NCI-H510A treated with DMSO at 0.1 percent for 48 hours (cell line): ENCODE results near the gene PRR33.
A peak's percentile ranks its signal among the peaks of the same experiment; 100 is the strongest.
"Not testable (repeated sequence)": the region's sequence is repeated elsewhere in the genome, so short reads cannot be mapped to it uniquely, and the experiment has no call there.

Experiments
- DNase-seq: peaks from one replicate; lab custom pipeline; 2025; lab: John Stamatoyannopoulos, UW

PRR33 gene

DNA sequence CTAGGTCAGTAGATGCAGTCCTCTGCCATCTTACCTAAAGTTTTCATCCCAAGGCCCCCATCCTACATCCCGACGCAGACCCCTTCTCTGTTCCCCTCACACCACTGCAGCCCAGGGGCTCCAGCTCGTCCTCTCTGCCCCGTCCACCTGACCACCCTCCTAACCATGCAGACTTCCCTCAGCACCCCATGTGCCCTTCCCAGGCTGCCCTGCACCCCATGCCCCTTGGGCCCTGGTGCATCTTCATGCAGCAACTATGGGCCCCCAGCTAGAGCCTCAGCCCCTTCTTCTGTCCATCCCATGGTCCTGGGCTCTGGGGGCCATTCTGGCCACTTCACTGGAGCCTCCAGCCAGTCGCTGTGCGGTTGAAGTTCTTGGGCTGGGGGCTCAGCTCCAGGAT lies 2.9 kb downstream of the PRR33 start:
- no peak for DNase-seq

DNA sequence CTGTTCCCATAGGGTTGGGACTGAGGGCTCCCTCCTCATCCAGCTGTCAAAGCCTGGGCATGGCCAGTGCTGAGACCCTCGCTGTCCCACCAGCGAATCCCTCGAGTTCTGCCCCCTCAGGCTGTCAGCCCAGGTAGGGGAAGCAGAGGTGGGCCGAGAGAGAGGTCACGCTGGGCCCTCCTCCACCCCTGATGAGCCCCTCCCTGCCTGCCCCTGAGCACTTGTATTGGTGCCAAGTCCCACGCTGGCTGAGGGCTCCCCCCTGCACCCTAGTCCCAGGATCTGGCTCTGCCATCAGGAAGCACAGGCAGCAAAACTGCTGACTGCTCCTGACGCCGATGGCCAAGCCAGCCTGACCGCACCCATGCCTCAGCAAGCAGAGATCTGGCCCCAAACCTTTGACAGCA lies 3.3 kb downstream of the PRR33 start:
- no peak for DNase-seq

DNA sequence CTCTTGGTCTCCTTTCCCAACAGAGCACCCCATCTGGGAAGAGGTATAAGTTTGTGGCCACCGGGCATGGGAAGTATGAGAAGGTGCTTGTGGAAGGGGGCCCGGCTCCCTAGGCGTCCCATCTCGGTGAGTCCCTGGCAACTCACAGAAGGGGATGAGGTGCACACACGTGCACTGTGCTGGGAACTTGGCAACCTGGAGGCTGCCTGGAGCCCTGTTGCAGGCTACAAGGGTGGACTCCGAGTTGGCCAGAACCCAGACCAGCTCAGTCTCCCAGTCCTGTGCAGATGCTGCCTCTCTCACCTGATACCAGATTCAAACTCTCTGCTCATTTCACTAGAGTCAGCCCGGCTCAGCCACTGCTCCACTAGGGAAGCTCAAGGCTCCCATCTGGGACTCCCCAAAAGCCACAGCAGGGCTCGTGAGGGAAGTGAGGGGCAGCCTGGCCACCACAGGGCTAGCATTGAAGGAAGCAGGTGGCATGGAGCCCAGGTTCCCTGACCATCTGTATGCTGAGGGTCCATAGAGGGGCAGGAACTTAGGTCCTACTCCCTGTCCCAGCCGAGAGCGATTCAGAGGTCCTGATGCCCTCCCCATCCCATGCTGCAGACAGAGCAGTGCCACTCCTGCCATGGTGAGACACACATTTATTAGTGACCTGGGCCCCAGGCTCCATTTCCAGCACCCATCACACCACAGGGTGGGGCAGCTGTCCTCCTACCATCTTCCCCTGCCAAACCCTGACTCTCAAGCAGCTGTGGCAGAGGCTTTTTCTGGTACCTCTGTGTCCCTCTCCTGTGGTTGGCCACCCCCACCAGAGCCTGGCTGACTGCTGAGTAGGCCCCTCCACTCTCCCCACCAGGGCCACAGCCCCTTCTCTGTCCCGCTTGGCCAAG lies 4.0 kb downstream of the PRR33 start:
- DNase-seq, result no peak

DNA sequence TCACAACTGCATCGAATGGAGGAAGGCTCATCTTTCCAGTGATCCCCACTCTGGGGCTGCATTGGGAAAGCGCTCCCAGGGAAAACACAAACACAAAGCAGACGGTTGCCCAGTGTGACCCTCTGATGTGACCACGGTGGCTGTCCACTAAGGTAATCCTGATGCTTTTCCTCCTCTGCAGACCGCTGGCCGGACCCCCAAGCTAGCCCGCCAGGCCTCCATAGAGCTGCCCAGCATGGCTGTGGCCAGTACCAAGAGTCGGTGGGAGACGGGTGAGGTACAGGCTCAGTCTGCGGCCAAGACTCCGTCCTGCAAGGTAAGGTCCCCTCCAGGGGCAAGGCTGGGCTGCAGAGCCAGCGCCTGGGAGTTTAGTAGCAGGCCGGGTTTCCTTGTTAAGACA lies 5.1 kb downstream of the PRR33 start:
- DNase-seq, result not testable (repeated sequence)

DNA sequence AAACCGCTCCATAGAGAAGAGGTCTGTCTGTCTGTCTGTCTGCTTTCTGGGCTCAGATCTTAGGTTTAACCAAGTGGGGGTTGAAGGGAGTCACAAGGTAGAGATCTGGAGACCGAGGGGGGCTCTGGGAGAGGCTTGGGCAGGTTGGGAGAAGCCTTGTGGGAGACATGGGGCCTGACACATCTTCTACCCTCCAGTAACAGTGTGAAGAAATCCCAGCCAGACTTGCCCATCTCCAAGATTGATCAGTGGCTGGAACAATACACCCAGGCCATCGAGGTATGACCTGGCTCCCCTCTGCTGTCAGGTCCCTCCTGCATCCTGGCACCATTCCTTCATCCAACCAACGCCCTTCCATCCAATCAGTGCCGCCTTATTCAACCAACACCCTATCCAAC lies 7.4 kb downstream of the PRR33 start:
- DNase-seq, result no peak

DNA sequence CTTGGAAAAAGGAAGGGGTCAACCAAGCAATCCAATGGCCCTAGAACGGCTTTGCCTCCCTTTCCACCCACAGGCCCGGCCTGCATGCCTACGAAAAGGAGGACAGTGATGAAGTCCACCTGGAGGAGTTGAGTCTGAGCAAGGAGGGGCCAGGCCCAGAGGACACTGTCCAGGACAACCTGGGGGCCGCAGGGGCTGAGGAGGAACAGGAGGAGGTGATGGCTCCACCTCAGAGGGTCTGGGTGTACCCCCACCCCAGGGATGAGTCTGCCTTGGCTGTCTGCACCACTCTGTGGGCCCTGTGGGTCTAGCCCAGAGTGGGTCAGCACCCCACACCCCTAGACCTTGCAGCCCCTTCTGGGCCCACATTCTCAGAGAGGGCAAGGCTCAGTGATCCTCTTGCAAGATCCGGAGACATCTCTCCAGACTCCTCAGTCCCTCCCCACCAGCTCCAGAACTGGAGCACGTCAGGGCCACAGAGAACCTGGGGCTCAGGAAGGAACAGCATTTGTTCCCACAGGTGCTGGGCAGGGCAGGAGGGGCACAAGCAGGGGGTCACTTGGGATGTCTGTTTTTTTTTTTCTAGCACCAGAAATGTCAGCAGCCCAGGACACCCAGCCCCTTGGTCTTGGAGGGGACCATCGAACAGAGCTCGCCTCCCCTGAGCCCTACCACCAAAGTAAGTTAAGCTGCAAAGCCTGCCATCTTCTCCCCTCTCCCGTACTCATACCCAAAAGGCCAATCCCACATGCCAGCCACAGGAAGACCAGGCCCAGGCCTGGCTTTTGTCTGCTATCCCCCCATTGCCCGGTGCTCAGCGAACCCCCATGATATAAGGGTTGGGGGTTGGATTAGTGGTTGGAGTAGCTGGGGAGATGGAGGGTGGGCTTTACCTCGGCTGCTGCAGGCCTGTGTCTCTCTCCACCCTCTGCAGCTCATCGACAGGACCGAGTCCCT lies 8.1 kb downstream of the PRR33 start:
- DNase-seq, result no peak

DNA sequence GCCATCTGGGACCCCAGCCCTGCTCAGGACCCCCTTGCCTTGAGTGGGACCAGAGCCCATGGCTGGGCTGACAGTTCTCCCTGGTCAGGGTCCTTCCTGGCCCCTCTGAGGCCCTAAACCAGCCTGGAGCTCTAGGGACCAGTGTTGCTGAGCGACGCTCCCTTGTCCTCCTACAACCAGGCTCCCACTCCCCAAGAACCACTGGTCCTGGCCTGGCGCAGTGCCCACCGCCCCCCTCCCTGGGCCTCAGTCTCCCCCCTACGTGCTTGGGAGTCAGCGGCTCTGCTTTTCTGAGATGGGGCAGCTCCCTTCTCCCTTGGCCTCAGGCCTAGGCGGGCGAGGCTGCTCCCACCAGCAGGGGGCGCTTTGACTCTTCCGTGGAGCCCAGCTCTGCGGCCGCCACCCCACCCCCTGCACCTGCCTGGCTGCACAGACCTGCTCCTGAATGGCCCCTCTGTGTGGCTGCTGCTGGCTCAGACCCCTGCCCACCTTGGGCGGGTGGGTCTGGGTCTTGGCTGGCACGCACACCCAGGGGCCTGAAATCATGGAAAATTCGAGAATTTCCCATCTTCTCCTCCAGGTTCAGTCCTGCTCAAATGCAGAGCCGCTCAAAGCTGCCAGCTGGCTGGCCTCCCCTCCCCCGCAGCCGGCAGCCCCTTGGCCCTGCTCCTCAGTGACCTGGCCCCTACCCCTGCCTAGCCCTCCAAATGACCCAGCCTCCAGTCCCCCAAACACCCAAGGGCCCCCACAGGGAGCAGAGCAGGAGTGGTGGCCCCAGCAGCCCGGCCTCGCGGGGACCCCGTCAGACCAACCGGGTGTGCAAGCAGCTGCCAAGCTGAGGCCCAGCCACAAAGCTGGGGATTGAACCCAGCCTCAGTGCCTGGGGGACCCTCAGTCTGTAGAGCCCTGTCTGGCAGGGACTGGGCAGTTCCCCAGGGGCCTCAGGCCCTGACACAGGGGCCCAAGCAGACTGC lies 9.1 kb downstream of the PRR33 start:
- peak; percentile 23 for DNase-seq

DNA sequence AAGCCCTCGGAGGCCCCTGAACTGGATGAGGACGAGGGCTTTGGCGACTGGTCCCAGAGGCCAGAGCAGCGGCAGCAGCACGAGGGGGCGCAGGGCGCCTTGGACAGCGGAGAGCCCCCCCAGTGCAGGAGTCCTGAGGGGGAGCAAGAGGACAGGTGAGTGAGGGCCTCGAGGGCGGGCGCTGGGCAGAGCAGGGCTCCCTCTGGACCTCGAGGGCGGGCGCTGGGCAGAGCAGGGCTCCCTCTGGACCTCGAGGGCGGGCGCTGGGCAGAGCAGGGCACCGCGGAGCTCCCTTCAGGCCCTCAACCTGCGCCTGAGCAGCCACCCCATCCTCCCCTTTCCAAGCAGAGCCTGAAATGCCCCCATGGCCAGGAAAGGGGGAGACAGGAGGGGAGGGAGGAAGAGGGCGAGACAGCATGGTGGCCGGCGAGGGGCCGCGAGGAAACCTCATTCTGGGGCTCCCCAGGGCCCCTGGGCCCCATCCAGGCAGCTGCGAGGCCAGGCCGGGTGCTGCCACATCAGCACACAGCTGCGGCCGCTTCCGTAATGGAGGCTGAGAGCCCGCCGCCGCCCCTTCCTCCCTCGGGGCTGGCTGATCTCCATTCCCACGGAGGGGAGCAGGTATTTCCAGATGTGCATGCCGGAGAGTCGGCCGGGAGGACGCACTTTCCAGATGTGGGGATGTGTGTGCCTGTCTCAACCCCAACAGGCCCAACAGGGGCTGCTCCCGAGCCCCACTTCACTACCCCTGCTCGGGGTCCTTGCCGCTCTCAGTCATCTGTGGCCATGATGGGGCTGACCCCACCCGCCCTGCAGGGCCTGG lies 10.0 kb downstream of the PRR33 start:
- no peak for DNase-seq

DNA sequence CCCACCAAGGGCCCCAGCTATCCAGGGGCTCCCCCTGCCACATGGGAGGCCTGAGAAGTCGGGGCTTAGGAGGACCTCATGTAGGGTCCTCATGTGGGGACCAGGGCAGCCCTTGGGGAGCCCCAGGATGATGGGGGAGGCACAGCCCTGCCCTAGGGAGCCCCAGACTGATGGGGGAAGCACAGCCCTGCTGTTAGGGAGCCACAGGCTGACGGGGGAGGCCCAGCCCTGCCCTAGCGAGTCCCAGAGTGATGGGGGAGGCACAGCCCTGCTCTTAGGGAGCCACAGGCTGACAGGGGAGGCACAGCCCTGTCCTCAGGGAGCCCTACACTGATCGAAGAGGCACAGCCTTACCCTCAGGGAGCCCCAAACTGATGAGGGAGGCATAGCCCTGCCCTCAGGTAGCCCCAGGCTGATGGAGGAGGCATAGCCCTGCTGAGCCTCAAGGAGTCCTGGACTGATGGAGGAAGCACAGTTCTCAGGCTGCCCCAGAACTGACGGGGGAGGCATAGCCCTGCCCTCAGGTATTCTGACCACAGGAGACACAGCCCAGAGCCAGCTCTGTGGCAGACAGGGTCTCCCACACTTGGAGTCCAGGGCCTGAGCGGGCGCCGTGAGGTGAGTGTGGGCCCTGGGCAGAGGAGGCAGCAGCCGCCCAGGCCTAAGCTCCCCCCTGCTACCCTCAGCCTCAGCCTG lies 10.8 kb downstream of the PRR33 start:
- DNase-seq, result no peak

DNA sequence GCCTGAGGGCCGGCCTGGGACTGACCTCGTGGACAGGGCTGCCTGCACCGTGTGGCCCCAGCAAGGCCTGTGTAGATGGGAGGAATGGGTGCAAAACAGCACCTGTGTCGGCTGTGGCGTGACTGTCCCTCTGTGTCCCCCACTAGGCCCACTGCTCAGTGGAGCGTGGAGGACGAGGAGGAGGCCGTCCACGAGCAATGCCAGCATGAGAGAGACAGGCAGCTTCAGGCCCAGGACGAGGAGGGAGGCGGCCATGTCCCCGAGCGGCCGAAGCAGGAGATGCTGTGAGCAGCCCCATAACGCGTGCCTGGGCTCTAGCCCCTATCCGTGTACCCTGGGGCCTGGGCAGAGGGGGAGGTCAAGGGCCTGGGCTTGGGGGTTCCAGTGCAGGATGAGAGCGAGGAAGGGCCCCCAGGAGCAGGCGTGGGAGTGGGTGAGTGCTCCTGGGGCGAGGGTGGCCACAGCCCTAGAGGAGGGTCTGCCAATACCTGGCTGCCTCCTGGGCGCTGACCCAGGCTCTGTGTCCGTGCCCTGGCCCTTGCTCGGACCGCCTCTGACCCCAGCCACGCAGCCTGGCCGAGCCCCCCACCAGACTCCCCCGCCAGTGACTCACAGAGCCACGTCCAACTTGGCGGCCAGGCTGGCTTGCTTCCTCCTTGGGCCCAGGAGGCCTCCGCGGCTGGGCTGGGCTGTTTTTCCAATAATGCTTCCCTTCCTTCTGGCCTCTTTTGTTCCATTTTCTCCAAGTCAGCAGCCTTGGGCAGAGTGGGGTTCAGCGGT lies 11.6 kb downstream of the PRR33 start:
- DNase-seq, result no peak

DNA sequence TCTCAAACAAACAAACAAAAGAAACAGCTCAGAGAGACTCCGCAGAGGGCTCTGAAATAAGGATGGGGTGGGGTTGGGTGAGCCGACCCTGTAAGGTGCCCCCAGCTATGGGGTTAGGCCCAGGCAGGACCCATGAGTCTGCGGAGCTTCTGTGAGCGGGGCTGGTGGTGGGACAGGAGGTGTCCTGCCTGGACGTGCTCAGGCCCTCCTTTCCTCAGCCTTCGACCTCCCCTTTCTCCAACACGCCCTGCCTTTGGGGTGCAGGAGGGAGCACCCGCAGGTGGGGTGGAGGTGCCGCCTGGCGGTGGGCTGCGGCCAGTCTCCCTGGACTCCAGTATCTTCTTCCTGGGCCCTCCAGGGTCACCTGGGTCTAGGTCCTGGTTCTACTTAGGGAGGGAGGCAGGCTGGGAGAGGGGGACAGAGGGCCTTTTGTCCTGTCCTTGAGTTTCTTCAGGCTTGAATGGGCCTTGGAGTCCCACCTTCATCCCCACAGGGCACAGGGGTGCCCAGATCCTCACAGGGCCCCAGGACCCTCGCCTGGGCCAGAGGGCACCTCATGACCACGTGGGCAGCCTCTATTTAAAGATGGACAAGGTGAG lies 12.3 kb downstream of the PRR33 start:
- DNase-seq, result no peak

DNA sequence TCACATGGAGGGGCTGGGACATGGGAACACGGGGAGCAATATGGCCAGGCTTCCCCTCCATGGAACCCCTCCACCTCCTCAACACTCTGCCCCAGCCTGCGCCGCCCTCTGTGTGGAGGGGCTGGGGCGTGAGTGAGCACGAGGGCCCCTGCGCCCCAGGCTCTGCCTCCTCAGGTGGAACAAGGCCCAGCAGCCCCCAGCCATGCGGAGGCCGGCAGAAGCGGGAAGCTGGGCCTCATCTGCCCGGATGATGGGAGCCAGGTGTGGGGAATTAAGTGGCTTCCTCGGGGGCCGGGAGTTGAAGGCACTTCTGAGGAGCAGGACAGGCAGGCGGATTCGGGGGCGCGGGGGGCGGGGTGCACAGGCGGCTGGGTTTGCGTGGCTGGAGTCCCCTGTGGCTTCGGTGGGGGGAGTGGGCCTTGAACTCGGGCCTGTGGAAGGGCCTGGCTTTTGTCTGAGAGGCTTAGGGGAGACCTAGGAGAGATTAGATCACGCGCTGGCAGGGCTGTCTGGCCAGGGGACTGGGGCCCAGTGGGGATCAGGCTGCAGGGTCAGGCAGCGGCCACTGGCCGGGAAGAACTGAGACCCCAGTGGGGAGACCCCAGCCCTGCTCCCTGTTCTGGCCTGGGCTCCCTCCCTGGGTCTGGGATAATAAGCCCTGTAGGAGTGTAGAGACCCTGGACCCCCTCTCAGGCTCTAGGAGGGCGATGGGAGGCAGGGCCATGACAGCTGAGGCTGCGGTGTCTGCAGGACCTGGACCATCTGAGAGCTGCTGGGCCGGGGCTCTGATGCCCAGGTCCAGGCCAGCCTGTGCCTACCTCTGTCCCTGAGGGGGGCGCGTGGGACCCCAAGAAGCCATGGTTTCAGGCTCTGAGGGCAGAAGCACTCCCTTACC lies 13.3 kb downstream of the PRR33 start:
- DNase-seq, result no peak

DNA sequence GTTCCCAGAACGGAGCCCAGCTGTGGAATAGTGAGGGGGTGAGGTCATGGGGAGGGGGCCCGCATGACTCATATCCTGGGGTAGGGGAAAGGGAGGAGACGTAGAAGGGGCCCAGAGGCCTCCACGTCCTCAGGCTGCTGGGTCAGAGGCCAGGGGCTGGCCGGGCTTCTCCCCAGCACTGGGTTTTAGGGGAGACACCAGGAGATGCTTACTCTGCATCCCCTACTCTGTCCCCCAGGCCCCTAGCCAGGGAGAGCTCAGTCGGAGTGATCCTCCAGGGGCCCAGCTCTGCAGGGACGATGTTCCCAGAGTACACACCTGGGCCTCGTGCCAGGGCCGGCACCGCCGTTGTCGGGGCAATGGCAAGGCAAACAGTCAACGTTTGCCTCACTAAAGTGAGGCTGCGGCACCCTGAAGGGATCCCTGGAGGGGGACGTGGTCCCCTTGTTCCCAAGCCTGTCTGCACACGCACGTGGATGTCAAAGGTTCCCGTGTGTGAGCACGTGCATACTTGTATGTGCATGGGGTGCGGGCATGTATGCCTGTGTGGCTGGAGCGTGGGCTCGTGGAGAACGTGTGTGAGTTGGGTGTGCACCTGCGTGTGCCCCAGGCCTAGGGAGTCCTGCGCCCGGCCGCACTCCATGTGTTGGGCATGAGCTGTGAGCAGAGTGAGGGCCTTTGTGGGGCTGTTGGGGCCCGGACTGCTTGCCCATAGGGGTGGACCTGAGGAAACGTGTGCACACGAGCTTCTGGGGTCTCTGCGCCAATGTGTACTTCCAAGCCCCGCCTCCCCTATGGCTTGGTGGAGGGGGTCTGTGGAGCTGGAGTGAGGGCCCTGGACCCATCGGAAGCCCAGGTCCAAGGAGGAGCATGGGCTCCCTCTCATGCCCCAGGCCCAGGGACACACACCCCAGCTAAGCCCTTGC lies 14.2 kb downstream of the PRR33 start:
- no peak for DNase-seq

DNA sequence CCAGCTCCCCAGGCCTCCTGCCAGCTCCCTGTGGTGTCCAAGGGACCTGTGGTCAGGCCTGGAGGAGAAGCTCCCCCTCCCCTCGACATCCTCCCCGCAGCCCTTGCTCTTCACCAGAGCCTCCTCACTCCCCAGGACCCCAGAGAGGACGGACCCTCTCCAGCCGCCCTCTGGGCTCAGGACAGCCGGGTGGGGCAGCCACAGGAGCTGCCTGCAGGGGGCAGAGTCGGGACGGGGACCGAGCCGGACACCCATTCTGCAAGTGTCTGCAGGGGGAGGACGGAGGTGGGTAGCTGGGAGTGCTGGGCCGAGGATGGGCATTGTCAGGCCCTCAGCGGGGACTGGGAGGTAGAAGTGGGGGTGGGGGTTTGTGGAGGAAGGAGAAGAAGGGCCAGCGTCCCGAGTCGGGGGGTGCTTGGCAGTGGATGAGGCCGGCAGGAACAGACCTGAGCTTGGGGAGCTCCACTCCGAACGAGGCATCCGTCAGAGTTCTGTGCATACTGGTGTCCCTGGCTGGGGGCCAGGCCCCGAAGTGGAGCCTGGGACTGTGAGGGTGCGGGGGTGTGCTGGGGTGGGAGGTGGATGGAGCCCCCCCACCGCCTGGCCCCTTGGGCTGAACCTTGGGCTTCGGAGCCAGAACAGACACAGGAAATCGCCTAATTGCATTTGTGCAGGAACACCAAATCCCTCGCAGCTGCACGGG lies 15.2 kb downstream of the PRR33 start:
- DNase-seq, result no peak

DNA sequence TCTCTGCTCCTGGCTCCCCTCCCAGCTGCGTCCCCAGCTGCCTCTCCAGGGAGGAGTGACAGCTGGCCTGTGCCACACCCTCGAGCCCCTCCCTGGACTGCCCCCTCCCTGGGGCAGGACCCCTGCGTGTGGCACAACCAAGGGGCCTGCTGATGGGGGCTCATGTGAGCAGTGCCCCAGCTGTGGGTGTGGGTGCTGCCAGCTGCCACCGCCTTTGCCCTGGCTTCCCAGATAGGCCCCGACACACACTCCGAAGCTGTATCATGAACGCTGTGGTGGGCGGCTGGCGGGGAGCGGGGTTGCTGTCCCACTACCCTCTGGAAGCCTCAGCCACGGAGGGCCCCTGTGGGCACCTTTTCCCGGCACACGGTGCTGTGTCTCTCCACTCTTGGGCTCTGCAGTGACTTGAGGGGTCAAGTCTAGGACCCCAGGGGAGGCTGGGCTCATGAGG lies 15.8 kb downstream of the PRR33 start:
- DNase-seq, result not testable (repeated sequence)
